ENCODE measurements around the gene P3R3URF. TPM values are rescaled to one million over a fixed set of nuclear protein-coding genes. Genes with fewer than 3 reads are reported as not detected.

The P3R3URF gene
- total RNA-seq, 2 donors from 2014 or later: not detected

- Histone ChIP-seq H3K4me3 (ENCODE audit: low read length) (no peak overlapping the region), H3K9ac (ENCODE audit: extremely low read depth, low read length, poor library complexity, severe bottlenecking) (no peak overlapping the region), H3K36me3 (ENCODE audit: control insufficient read depth, insufficient read depth, low read length) (no peaks in the 10 kb centered on the region), H3K27me3 (ENCODE audit: control insufficient read depth, insufficient read depth, low read length, poor library complexity, severe bottlenecking) (no peaks in the 10 kb centered on the region), H3K27ac (ENCODE audit: low read depth, low read length) (no peak overlapping the region), H3K4me1 (ENCODE audit: control insufficient read depth, insufficient read depth, low read length) (no peaks in the 10 kb centered on the region), H3K9me3 (ENCODE audit: control insufficient read depth, low read length) (no peaks in the 10 kb centered on the region)
- H3K27me3 Mint-ChIP-seq (ENCODE audit: insufficient read depth): peaks cover 53% of the 10 kb centered on the region
- H3K9me3 Mint-ChIP-seq: no peaks in the 10 kb centered on the region
- WGBS, 2 experiments (ENCODE audit: insufficient coverage in 1 of 2, insufficient read length in 1 of 2): 84% methylated on average over 21 to 47 of the region's 47 CpGs
- TF ChIP-seq CTCF (conservative IDR thresholded peaks at IDR 0.05): no peak
- peaks cover 8% of the 10 kb centered on the region for H3K4me1 Mint-ChIP-seq
- H3K36me3 Mint-ChIP-seq (ENCODE audit: low read depth): no peaks in the 10 kb centered on the region
- peak overlapping the region; percentile 52 for H3K4me3 Mint-ChIP-seq
- peak; percentile 68 for DNase-seq
- H3K27ac Mint-ChIP-seq: no peak overlapping the region
Observed at GRCh38 chr1:46166521-46167462, 9.5 kb downstream of the P3R3URF start.

DNA sequence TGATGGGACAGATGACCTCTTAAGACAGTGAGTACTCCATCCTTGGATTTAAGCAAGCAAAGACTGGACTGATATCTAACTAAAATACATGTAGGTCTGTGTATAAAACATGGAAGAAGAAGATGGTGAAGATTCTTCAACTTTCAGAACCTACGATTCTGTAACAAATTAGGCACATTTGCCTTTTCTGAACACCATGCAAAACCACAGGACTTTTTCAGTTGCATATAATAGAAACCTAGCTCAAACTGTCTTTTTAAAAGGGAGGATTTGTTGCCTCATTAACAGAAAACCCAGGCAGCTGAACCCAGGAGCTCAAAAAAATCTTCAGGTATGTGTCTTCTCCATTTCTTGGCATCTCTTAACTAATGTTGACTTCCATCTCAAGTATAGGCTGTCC is 16.1 kb downstream of the P3R3URF start:
- Histone ChIP-seq H3K36me3 (ENCODE audit: control insufficient read depth, insufficient read depth, low read length) (no peaks in the 10 kb centered on the region), H3K4me1 (ENCODE audit: control insufficient read depth, insufficient read depth, low read length) (no peaks in the 10 kb centered on the region), H3K9ac (ENCODE audit: extremely low read depth, low read length, poor library complexity, severe bottlenecking) (no peak overlapping the region), H3K9me3 (ENCODE audit: control insufficient read depth, low read length) (no peaks in the 10 kb centered on the region), H3K4me3 (ENCODE audit: low read length) (no peak overlapping the region), H3K27me3 (ENCODE audit: control insufficient read depth, insufficient read depth, low read length, poor library complexity, severe bottlenecking) (no peaks in the 10 kb centered on the region), H3K27ac (ENCODE audit: low read depth, low read length) (no peak overlapping the region)
- H3K9me3 Mint-ChIP-seq: no peaks in the 10 kb centered on the region
- no peak overlapping the region for H3K27ac Mint-ChIP-seq
- no peaks in the 10 kb centered on the region for H3K36me3 Mint-ChIP-seq (ENCODE audit: low read depth)
- H3K4me1 Mint-ChIP-seq: no peaks in the 10 kb centered on the region
- H3K4me3 Mint-ChIP-seq: no peak overlapping the region
- DNase-seq: no peak
- 82 to 100% methylated on average over 1 of the region's 1 CpG for WGBS, 2 experiments (ENCODE audit: insufficient coverage in 1 of 2, insufficient read length in 1 of 2)
- TF ChIP-seq CTCF (conservative IDR thresholded peaks at IDR 0.05): no peak
- H3K27me3 Mint-ChIP-seq (ENCODE audit: insufficient read depth): peaks cover 7% of the 10 kb centered on the region

GRCh38 chr1:46159516-46159915 is 16.8 kb downstream of the P3R3URF start:
- Histone ChIP-seq H3K27me3 (ENCODE audit: control insufficient read depth, insufficient read depth, low read length, poor library complexity, severe bottlenecking) (no peaks in the 10 kb centered on the region), H3K9me3 (ENCODE audit: control insufficient read depth, low read length) (no peaks in the 10 kb centered on the region), H3K36me3 (ENCODE audit: control insufficient read depth, insufficient read depth, low read length) (no peaks in the 10 kb centered on the region), H3K9ac (ENCODE audit: extremely low read depth, low read length, poor library complexity, severe bottlenecking) (no peak overlapping the region), H3K4me1 (ENCODE audit: control insufficient read depth, insufficient read depth, low read length) (no peaks in the 10 kb centered on the region), H3K4me3 (ENCODE audit: low read length) (no peak overlapping the region), H3K27ac (ENCODE audit: low read depth, low read length) (no peak overlapping the region)
- Mint-ChIP-seq H3K4me3 (no peak overlapping the region), H3K4me1 (no peaks in the 10 kb centered on the region), H3K27me3 (ENCODE audit: insufficient read depth) (peaks cover 3% of the 10 kb centered on the region), H3K27ac (no peak overlapping the region), H3K9me3 (no peaks in the 10 kb centered on the region), H3K36me3 (ENCODE audit: low read depth) (no peaks in the 10 kb centered on the region)
- no peak for TF ChIP-seq CTCF (conservative IDR thresholded peaks at IDR 0.05)
- DNase-seq: no peak
- 89 to 90% methylated on average over 3 of the region's 3 CpGs for WGBS, 2 experiments (ENCODE audit: insufficient coverage in 1 of 2, insufficient read length in 1 of 2)
